ENCODE results near the gene CXorf51A.
"Not testable (repeated sequence)": the region's sequence is repeated elsewhere in the genome, so short reads cannot be mapped to it uniquely, and the experiment has no call there.

Gene CXorf51A

DNA sequence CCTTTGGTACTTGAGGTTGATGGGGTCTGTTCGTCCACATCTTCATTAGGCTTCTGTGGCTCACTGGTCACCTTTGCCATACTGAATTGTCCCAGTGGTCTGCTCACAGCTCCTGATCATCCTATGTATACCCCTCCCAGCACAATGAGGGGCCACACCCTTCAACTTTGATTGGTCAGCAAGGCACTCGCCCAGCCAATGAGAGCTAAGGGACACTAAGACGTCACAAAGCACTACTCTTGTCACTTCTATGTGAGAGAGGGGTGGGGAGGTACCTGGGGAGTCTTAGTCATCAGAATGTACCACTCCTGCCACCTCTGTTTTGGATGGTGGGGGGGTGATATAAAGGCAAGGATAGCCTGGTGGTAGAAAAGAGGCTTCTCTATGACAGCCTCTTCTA, at the start of gene CXorf51A:
Gene CXorf51A (minus strand): TSS at position 101 of the 400 bp plus-strand sequence. CDS start 21 bp downstream, at position 80.
- DNase-seq = not testable (repeated sequence)

DNA sequence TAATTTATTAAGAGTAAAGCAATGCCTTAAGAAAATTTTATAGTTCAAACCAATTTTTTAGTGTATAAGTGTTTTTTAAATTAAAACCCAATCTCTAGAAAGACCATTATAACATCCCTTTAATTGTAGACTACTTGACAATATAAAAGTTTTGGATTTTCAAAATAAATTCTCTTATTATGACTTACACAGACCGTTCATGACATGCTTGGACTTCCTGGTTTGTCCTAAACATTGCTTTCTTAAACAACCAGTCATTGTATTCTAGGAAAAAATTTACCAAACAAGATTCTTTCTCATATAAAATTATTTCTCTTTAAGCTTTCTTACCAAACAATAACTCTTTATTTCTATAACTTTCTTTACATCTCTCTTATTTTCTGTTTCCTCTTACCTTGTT, 49.0 kb upstream of the CXorf51A start:
- no peak for DNase-seq

DNA sequence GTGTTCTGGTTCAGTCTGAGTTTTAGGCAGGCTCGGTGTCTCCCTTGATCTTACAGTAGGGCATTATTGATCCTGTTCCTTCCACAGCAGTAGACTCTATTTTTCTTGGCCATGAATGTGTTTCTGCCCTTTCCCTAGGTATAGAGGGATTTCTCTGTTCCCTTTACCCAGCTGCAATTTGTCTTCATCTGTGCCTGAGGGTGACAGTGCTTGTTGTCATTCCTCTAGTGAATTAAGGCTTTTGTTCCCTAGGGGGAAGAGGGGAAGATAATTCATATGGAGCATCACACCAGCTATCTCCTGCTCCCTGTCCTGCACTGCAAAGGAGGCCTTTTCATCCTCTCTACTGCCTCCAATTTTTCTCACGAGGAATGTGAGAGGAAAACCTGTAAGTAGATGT, 39.7 kb upstream of the CXorf51A start:
- peak; percentile 22 to 23 for DNase-seq

- DNase-seq = no peak
Measured at GRCh38 chrX:146831994-146832393, 17.4 kb upstream of the CXorf51A start.

DNA sequence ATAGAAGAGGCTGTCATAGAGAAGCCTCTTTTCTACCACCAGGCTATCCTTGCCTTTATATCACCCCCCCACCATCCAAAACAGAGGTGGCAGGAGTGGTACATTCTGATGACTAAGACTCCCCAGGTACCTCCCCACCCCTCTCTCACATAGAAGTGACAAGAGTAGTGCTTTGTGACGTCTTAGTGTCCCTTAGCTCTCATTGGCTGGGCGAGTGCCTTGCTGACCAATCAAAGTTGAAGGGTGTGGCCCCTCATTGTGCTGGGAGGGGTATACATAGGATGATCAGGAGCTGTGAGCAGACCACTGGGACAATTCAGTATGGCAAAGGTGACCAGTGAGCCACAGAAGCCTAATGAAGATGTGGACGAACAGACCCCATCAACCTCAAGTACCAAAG, 5.1 kb downstream of the CXorf51A start, which contains the start of gene CXorf51B:
Gene CXorf51B (plus strand): TSS at position 301 of the 400 bp plus-strand sequence. CDS start 21 bp downstream, at position 322.
- not testable (repeated sequence) for DNase-seq

Data from hippocampal formation (tissue), 2 donors.